Measurements from ENCODE around the gene NR3C1.

Gene NR3C1

DNA sequence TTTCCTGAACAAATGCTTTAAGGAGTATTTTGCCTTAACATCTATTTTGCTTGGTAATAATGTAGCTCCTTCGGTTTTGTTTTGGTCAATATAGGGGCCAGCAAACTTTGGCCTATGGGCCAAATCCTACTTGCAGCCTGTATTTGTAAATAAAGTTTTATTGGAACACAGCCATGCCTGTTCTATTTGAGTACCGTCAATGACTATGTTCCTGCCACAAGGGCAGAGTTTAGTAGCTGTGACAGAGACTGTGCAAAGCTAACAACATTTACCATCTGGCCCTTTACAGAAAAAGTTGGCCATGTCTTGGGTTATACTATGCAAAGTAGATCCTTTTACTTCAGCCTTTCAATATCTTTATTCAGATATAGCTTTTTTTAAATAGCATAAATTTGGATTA lies 113.4 kb downstream of the NR3C1 start:
- ChIA-PET CTCF (interaction anchor here (0.6 kb wide), 1 partner anchor 1943 kb away, joined by 3 read pairs; no protein-coding TSS in a partner anchor), POLR2A (no interaction called here)
- H3K4me3 ChIP-seq (ENCODE audit: low read depth, low read length) = no peak overlapping the region
- no peak for DNase-seq (ENCODE audit: low read depth, low spot score)
- TF ChIP-seq, protein P1, sequence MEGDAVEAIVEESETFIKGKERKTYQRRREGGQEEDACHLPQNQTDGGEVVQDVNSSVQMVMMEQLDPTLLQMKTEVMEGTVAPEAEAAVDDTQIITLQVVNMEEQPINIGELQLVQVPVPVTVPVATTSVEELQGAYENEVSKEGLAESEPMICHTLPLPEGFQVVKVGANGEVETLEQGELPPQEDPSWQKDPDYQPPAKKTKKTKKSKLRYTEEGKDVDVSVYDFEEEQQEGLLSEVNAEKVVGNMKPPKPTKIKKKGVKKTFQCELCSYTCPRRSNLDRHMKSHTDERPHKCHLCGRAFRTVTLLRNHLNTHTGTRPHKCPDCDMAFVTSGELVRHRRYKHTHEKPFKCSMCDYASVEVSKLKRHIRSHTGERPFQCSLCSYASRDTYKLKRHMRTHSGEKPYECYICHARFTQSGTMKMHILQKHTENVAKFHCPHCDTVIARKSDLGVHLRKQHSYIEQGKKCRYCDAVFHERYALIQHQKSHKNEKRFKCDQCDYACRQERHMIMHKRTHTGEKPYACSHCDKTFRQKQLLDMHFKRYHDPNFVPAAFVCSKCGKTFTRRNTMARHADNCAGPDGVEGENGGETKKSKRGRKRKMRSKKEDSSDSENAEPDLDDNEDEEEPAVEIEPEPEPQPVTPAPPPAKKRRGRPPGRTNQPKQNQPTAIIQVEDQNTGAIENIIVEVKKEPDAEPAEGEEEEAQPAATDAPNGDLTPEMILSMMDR (IDR thresholded peaks at IDR 0.05; ENCODE audit: insufficient read depth, low read length, missing control alignments) = no peak

DNA sequence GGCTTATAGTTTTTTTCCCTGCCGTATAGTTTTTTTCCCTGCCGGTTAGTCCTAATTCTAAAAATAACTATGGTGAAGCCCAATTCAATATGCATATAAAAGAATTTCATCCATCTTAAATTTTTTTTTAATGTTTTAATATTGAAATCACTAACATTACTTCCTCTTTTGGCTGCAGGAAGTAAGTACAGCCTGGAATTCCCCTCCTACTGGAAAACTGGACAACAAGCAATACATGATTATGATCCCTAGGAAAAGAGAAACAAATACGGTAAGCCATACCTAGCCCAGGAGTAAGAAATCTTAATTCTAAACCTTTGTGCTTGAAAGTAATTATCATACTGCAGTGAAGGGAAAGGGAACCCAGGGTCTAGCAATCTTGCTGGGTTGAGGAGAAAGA lies 119.0 kb downstream of the NR3C1 start:
- TF ChIP-seq, protein P1 (IDR thresholded peaks at IDR 0.05; ENCODE audit: insufficient read depth, low read length, missing control alignments) = no peak
- DNase-seq (ENCODE audit: low read depth, low spot score) = no peak
- ChIA-PET POLR2A (no interaction called here), CTCF (no interaction called here)
- H3K4me3 ChIP-seq (ENCODE audit: low read depth, low read length) = no peak overlapping the region

DNA sequence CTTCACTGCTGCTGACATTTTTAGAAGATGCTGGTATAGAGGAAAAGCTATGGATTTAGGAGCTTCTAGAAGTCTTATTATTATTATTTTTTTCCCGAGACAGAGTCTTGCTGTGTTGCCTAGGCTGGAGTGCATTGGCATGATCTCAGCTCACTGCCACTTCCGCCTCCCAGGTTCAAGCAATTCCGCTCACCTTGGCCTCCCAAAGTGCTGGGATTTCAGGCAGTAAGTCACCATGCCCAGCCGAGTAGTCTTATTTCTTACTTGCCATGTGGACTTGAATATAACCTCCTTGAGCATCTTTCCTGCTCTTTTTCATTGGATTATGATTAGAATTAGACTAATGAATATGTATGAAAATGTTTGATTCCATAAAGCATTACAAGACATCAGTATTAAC lies 119.5 kb downstream of the NR3C1 start:
- POLR2A ChIA-PET = no interaction called here
- TF ChIP-seq, protein P1 (IDR thresholded peaks at IDR 0.05; ENCODE audit: insufficient read depth, low read length, missing control alignments) = no peak
- no peak for DNase-seq (ENCODE audit: low read depth, low spot score)
- H3K4me3 ChIP-seq (ENCODE audit: low read depth, low read length) = no peak overlapping the region
- CTCF ChIA-PET = no interaction called here

DNA sequence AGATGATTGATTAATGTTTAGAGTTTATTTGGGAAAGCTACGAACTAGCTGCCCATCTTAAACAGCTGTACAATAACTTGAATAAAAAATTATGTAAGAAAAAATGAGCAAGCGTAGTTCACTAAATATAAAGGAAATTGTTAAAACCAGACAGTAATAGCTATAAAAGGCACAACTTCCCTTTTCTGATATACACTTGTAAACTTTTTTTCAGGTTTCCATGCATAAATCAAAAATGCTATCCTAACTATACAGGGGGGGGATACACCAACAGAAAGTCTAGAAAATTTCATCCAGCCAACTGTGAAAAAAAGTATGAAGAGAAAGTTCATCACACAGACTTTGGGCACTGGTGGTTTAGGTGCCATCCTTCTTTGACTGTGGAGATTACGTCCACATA lies 122.3 kb downstream of the NR3C1 start:
- ChIA-PET POLR2A (no interaction called here), CTCF (interaction anchor here (1.7 kb wide), 1 partner anchor 9 kb away, joined by 4 read pairs; no protein-coding TSS in a partner anchor)
- H3K4me3 ChIP-seq (ENCODE audit: low read depth, low read length) = no peak overlapping the region
- TF ChIP-seq, protein P1 (IDR thresholded peaks at IDR 0.05; ENCODE audit: insufficient read depth, low read length, missing control alignments) = no peak
- no peak for DNase-seq (ENCODE audit: low read depth, low spot score)

DNA sequence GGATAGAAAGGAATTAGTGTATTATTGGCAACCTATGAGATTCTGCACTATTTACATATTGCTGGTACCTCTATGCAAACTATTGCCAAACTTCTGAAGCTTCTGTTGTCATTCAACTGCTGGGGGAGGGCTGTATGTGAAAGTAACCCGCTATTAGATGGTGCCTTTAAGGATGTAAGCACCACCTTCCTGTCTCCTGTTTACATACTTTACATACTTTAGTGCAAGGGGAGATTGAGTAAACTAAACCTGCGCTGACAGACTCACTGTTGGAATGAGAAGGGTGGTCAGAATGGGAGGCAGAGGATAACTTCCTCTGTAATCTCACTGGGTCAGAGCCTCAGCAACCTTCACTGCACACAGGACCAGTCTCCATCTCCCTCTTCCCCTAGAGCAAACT lies 123.8 kb downstream of the NR3C1 start:
- ChIA-PET CTCF (no interaction called here), POLR2A (no interaction called here)
- no peak overlapping the region for H3K4me3 ChIP-seq (ENCODE audit: low read depth, low read length)
- DNase-seq (ENCODE audit: low read depth, low spot score) = no peak
- TF ChIP-seq, protein P1 (IDR thresholded peaks at IDR 0.05; ENCODE audit: insufficient read depth, low read length, missing control alignments) = no peak

DNA sequence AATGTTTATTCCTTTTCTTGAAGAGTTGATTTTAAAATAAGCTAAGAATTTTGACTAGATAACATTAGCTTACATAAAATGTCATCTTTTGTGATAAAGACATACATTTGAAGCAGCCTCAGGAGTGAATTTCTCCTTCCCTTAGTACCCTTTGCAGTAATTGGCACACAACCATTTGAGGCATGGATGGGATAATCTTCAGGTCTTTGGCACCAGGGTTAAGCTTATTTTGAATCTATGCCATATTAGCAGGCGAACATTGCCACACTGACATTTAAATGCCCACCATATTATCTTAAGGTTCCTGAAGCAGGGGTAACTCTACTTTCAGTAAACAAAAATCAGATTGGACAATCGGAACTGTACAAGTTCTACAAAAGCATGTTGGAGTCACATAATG lies 126.0 kb downstream of the NR3C1 start:
- ChIA-PET POLR2A (no interaction called here), CTCF (interaction anchor here (1.4 kb wide), 1 partner anchor 11 kb away, joined by 5 read pairs; no protein-coding TSS in a partner anchor)
- no peak overlapping the region for H3K4me3 ChIP-seq (ENCODE audit: low read depth, low read length)
- TF ChIP-seq, protein P1 (IDR thresholded peaks at IDR 0.05; ENCODE audit: insufficient read depth, low read length, missing control alignments) = no peak
- no peak for DNase-seq (ENCODE audit: low read depth, low spot score)

All from AG04449 (cell line).